Measurements from ENCODE around the gene KISS1R.

Gene KISS1R

DNA sequence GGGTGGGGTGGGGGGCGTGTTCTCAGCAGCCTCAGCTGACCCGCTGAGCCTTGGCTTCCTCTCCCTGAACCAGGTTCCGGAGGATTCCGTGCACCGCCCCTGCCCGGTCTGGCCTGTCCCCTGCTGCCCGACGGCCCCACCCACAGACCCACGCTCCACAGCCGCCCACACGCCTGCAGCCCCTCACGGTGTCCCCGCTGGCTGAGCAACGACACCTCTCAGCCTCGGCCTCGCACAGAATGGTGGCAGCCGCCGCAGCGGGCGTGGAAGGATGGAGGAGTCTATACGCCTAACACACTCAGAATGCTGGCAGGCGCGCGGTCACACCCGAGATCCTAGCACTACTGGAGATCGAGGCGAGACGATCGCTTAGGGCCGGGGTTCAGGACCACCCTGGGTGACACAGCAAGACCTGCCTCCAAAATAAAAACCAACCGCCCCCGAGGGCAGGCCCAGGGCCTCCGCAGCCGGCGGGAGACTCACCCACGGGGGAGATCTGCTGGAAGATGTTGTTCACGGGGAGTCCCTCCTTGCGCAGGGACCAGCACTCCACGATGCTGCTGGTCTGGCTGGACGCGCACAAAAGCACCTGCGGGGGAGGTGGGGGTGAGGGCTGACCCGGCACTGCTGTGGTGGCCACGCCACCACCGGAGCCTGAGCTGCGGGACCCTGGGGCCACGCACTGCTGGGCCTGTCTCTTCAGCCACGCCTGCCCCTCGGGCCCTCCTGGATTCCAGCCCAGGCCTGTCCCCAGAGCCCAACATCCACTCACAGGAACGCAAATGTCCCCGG lies 32.5 kb upstream of the KISS1R start:
- Histone ChIP-seq H3K27ac (no peak overlapping the region), H3K4me3 (no peak overlapping the region)
- no peak for TF ChIP-seq CTCF (IDR thresholded peaks at IDR 0.05)
- no peak for DNase-seq (ENCODE audit: low spot score)

DNA sequence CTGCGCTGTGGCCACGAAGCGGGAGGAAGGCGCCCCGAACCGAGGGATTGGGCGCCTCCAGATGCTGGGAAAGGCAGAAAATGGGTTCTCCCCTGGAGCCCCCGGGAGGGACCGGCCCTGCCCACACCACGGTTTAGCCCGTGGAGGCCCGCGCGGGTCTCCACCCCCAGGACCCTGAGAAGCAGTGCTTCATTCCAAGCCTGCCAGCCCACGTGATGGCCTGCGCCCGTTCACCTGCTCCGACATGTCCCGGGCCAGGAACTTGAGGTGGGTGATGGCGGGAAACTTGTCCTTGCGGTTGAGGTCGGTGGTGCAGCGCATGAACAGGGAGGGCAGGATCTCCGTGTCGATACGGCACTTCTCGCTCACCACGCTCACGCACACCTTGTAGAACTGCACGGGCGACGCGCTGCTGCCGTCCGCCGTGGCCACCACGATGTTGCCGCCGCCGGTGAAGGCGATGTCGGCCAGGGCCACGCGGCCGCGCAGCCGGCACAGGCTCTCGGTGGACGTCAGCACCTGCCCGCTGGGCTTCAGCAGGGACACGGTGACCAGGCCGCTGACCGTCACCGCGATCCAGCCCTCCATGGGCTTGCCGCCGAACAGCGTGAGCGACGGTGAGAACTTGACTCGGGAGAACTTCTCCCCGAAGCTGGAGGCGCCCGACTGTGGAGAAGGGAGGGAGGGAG lies 31.5 kb upstream of the KISS1R start:
- no peak for DNase-seq (ENCODE audit: low spot score)
- Histone ChIP-seq H3K4me3 (no peak overlapping the region), H3K27ac (no peak overlapping the region)
- TF ChIP-seq CTCF (IDR thresholded peaks at IDR 0.05), result no peak

DNA sequence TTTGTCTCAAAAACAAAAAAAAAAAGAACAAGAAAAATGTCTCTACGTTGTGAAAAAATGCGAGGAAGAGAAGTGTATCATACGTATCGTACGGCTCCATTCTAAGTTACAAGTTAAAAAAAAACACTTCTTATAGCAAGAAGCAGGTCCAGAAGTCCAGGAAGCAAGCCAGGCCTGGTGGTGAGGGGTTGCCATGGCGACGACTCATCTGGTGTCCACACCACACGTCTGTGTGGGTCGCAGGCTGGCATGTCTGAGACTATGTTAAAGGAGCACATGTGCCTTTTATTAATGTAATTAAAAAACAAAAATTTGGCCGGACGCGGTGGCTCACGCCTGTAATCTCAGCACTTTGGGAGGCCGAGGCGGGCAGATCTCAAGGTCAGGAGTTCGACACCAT lies 30.1 kb upstream of the KISS1R start:
- no peak overlapping the region for H3K4me3 ChIP-seq
- no peak for DNase-seq (ENCODE audit: low spot score)
- TF ChIP-seq CTCF (IDR thresholded peaks at IDR 0.05), result no peak
- H3K27ac ChIP-seq, result no peak overlapping the region

DNA sequence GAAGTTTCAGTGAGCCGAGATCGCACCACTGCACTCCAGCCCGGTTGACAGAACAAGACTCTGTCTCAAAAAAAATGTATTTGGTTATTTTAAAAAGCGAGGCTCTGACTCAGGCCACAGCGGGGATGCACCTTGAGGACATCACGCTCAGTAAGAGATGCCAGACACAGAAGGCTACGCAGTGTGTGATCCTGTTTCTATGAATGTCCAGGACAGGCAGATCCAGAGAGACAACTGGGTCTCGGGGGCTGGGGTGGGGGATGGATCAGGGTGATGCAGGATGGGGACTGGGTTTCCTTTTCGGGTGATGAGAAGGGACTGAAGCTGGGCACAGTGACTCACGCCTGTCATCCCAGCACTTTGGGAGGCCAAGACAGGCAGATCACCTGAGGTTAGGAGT lies 29.5 kb upstream of the KISS1R start:
- no peak for TF ChIP-seq CTCF (IDR thresholded peaks at IDR 0.05)
- Histone ChIP-seq H3K27ac (no peak overlapping the region), H3K4me3 (no peak overlapping the region)
- no peak for DNase-seq (ENCODE audit: low spot score)

GRCh38 chr19:888581-889385 lies 28.4 kb upstream of the KISS1R start:
- Histone ChIP-seq H3K4me3 (no peak overlapping the region), H3K27ac (no peak overlapping the region)
- no peak for TF ChIP-seq CTCF (IDR thresholded peaks at IDR 0.05)
- DNase-seq (ENCODE audit: low spot score), result no peak

GRCh38 chr19:889662-890295 lies 27.4 kb upstream of the KISS1R start:
- TF ChIP-seq CTCF (IDR thresholded peaks at IDR 0.05), result no peak
- Histone ChIP-seq H3K27ac (no peak overlapping the region), H3K4me3 (no peak overlapping the region)
- no peak for DNase-seq (ENCODE audit: low spot score)
